SK-N-SH treated with all-trans-retinoic acid at 6 μM for 48 hours (cell line): ENCODE measurements around the gene LIN9.

ENCODE experiments used
- ATAC-seq: fragments of 200-7000 bp; cut with Tn5 transposase; 3 replicates; pipeline ENCODE4 v1.9.1; 2020; ENCODE audit warnings: mild to moderate bottlenecking, moderate library complexity
- ARNTL ChIP-seq: fragments of 450-650 bp; formaldehyde crosslinking; IDR thresholded peaks from 2 replicates; pipeline ENCODE4 v1.5.0; 2020; ENCODE audit warnings: low read depth, mild to moderate bottlenecking, moderate library complexity, borderline replicate concordance
- BACH2 ChIP-seq: fragments of 250-450 bp; sonication (Bioruptor Pico); IDR thresholded peaks from 2 replicates; pipeline ENCODE4 v1.9.0; 2021; ENCODE audit warnings: mild to moderate bottlenecking, borderline replicate concordance
- CSDC2 ChIP-seq: fragments of 250-450 bp; sonication (Bioruptor Pico); IDR thresholded peaks from 2 replicates; pipeline ENCODE4 v1.5.0; 2020; ENCODE audit warnings: mild to moderate bottlenecking, moderate library complexity
- ESRRG ChIP-seq: fragments of 250-450 bp; sonication (Bioruptor Pico); IDR thresholded peaks from 2 replicates; pipeline ENCODE4 v1.6.1; 2021; ENCODE audit warnings: mild to moderate bottlenecking
- GLIS3 ChIP-seq: fragments of 250-450 bp; sonication (Bioruptor Pico); IDR thresholded peaks from 2 replicates; pipeline ENCODE4 v1.5.0; 2020; ENCODE audit warnings: mild to moderate bottlenecking, moderate library complexity
- ISL1 ChIP-seq: fragments of 250-450 bp; sonication (Bioruptor Pico); IDR thresholded peaks from 2 replicates; pipeline ENCODE4 v2.1.2; 2022; ENCODE audit warnings: mild to moderate bottlenecking, moderate library complexity
- RARB ChIP-seq: fragments of 250-450 bp; sonication (Bioruptor Pico); IDR thresholded peaks from 2 replicates; pipeline ENCODE4 v1.8.0; 2021; ENCODE audit warnings: mild to moderate bottlenecking, moderate library complexity
- SNAI2 ChIP-seq: fragments of 250-450 bp; sonication (Bioruptor Pico); IDR thresholded peaks from 2 replicates; pipeline ENCODE4 v1.5.0; 2020; ENCODE audit warnings: mild to moderate bottlenecking, moderate library complexity
- TCF4 ChIP-seq: fragments of 250-450 bp; sonication (Bioruptor Pico); IDR thresholded peaks from 2 replicates; pipeline ENCODE4 v1.8.0; 2021; ENCODE audit warnings: mild to moderate bottlenecking, moderate library complexity, borderline replicate concordance
- TOX ChIP-seq: fragments of 250-450 bp; sonication (Bioruptor Pico); IDR thresholded peaks from 2 replicates; pipeline ENCODE4 v1.8.0; 2021; ENCODE audit warnings: mild to moderate bottlenecking, moderate library complexity, borderline replicate concordance
- ZC3H10 ChIP-seq: fragments of 250-450 bp; sonication (Bioruptor Pico); IDR thresholded peaks from 2 replicates; pipeline ENCODE4 v1.5.1; 2021; ENCODE audit warnings: mild to moderate bottlenecking, moderate library complexity
- ZFP3 ChIP-seq: fragments of 250-450 bp; sonication (Bioruptor Pico); IDR thresholded peaks from 2 replicates; pipeline ENCODE4 v1.5.0; 2020; ENCODE audit warnings: mild to moderate bottlenecking, moderate library complexity
- ZFP30 ChIP-seq: fragments of 450-650 bp; formaldehyde crosslinking; IDR thresholded peaks from 2 replicates; pipeline ENCODE4 v1.5.0; 2022; ENCODE audit warnings: mild to moderate bottlenecking, moderate library complexity
- ZNF70 ChIP-seq: fragments of 450-650 bp; formaldehyde crosslinking; IDR thresholded peaks from 2 replicates; pipeline ENCODE4 v1.5.0; 2020; ENCODE audit warnings: mild to moderate bottlenecking, moderate library complexity
- ZNF8 ChIP-seq: fragments of 450-650 bp; formaldehyde crosslinking; IDR thresholded peaks from 2 replicates; pipeline ENCODE4 v1.5.0; 2020; ENCODE audit warnings: mild to moderate bottlenecking, moderate library complexity
- TF ChIP-seq, protein P1 (sequence below): fragments of 250-450 bp; sonication (Bioruptor Pico); IDR thresholded peaks from 2 replicates; pipeline ENCODE4 v1.8.0; 2020; ENCODE audit warnings: mild to moderate bottlenecking, moderate library complexity, borderline replicate concordance
- TF ChIP-seq, protein P2 (sequence below): fragments of 250-450 bp; sonication (Bioruptor Pico); IDR thresholded peaks from 2 replicates; pipeline ENCODE4 v1.5.0; 2020; ENCODE audit warnings: mild to moderate bottlenecking, moderate library complexity
- TF ChIP-seq, protein P3 (sequence below): fragments of 250-450 bp; sonication (Bioruptor Pico); IDR thresholded peaks from 2 replicates; pipeline ENCODE4 v1.5.1; 2020; ENCODE audit warnings: low read depth, mild to moderate bottlenecking, moderate library complexity
- TF ChIP-seq, protein P4 (sequence below): fragments of 250-450 bp; sonication (Bioruptor Pico); IDR thresholded peaks from 2 replicates; pipeline ENCODE4 v1.5.1; 2021; ENCODE audit warnings: mild to moderate bottlenecking, moderate library complexity

Gene LIN9

DNA sequence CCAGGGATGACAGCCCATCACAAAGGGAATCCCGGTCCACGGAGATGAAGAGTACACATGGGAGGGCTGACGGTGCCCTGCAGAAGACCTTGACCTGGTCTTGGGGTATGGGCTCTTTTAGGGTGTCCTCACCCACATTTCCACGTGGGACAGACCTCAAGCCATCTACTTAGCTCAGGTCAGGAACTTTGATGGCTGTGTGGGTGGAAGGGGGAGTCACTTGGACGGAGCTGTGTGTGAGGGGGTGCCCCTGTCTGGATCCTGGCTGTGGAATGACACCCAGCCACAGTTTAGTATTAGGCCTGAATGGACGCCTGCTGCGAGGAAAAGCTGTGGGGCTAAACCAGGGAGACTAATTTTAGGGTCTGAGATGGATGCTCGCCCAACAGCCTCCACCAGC is 96.4 kb downstream of the LIN9 start:
- TF ChIP-seq ZNF70 (CRISPR knock-in tag), result no peak
- TF ChIP-seq, protein P1, sequence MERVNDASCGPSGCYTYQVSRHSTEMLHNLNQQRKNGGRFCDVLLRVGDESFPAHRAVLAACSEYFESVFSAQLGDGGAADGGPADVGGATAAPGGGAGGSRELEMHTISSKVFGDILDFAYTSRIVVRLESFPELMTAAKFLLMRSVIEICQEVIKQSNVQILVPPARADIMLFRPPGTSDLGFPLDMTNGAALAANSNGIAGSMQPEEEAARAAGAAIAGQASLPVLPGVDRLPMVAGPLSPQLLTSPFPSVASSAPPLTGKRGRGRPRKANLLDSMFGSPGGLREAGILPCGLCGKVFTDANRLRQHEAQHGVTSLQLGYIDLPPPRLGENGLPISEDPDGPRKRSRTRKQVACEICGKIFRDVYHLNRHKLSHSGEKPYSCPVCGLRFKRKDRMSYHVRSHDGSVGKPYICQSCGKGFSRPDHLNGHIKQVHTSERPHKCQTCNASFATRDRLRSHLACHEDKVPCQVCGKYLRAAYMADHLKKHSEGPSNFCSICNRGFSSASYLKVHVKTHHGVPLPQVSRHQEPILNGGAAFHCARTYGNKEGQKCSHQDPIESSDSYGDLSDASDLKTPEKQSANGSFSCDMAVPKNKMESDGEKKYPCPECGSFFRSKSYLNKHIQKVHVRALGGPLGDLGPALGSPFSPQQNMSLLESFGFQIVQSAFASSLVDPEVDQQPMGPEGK (CRISPR knock-in tag), result no peak
- TF ChIP-seq BACH2 (CRISPR knock-in tag), result no peak
- TF ChIP-seq, protein P2, sequence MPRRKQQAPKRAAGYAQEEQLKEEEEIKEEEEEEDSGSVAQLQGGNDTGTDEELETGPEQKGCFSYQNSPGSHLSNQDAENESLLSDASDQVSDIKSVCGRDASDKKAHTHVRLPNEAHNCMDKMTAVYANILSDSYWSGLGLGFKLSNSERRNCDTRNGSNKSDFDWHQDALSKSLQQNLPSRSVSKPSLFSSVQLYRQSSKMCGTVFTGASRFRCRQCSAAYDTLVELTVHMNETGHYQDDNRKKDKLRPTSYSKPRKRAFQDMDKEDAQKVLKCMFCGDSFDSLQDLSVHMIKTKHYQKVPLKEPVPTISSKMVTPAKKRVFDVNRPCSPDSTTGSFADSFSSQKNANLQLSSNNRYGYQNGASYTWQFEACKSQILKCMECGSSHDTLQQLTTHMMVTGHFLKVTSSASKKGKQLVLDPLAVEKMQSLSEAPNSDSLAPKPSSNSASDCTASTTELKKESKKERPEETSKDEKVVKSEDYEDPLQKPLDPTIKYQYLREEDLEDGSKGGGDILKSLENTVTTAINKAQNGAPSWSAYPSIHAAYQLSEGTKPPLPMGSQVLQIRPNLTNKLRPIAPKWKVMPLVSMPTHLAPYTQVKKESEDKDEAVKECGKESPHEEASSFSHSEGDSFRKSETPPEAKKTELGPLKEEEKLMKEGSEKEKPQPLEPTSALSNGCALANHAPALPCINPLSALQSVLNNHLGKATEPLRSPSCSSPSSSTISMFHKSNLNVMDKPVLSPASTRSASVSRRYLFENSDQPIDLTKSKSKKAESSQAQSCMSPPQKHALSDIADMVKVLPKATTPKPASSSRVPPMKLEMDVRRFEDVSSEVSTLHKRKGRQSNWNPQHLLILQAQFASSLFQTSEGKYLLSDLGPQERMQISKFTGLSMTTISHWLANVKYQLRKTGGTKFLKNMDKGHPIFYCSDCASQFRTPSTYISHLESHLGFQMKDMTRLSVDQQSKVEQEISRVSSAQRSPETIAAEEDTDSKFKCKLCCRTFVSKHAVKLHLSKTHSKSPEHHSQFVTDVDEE (CRISPR knock-in tag), result no peak
- no peak for TF ChIP-seq ARNTL (CRISPR knock-in tag)
- TF ChIP-seq GLIS3 (CRISPR knock-in tag), result no peak
- TF ChIP-seq ISL1 (CRISPR knock-in tag), result no peak
- no peak for TF ChIP-seq RARB (CRISPR knock-in tag)
- TF ChIP-seq, all 23 proteins: peak for 0
- ATAC-seq, result no peak

DNA sequence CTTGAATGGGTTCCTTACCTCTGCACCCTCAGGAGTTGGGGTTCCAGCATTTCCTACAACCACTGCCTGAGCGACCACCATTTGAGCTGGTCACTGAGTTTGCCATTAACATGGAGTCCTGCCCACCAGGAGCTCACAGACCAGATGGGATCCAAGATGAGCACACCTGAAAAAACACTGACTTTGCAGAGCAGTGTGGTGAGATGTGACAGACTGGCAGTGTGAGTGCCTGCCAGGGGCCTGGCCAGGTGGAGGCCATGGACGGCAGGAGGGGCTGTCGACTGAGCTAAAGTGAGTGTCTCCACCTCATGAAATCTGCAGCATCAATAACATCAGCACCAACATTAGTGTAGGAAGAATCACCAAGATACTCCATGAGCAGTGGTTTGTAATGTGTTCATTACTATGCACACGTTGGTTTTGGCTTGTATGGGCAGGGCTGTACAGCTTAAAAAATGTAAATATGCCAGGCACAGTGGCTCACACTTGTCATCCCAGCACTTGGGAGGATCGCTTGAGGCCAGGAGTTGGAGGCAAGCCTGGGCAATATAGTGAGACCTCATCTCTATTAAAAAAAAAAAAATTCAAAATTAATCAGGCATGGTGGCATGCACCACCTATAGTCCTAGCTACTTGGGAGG is 97.7 kb downstream of the LIN9 start:
- TF ChIP-seq TOX (CRISPR knock-in tag) (no peak), ZFP3 (CRISPR knock-in tag) (no peak), SNAI2 (CRISPR knock-in tag) (no peak)
- TF ChIP-seq, protein P3, sequence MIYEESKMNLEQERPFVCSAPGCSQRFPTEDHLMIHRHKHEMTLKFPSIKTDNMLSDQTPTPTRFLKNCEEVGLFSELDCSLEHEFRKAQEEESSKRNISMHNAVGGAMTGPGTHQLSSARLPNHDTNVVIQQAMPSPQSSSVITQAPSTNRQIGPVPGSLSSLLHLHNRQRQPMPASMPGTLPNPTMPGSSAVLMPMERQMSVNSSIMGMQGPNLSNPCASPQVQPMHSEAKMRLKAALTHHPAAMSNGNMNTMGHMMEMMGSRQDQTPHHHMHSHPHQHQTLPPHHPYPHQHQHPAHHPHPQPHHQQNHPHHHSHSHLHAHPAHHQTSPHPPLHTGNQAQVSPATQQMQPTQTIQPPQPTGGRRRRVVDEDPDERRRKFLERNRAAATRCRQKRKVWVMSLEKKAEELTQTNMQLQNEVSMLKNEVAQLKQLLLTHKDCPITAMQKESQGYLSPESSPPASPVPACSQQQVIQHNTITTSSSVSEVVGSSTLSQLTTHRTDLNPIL (CRISPR knock-in tag), result no peak
- ATAC-seq, result no peak

DNA sequence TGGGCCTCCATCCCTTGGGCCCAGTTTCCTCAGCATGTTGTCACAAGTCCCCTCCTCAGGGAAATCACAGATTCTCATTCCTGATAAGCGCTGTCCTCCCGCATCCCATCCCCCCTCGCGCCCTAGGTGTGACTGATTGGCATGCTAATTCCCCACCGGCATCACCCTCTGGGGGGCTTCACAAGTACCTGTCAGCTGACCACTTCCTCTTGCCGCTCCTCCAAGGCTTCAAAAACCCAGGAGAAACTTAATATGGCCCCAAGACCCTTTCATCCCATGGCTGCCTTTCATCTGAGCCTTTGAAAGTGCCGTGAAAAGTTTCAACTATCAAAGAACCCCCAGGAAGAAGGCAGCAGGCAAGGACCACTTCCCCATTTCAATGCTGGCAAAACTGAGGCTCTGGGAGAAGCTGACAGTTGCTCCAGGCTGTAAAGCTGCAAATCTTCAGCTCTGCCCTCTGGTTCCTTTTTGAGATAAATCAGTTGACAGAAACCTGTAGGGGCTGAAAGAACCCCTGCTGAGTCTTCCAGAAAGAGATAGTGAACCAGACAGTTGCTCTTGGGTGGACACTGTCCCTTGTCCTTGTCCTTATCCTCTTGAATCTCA is 98.3 kb downstream of the LIN9 start:
- no peak for TF ChIP-seq ZFP30 (CRISPR knock-in tag)
- no peak for TF ChIP-seq ZNF8 (CRISPR knock-in tag)
- no peak for TF ChIP-seq ZNF70 (CRISPR knock-in tag)
- no peak for TF ChIP-seq TOX (CRISPR knock-in tag)
- no peak for TF ChIP-seq CSDC2
- no peak for TF ChIP-seq ISL1 (CRISPR knock-in tag)
- no peak for TF ChIP-seq ZC3H10 (CRISPR knock-in tag)
- TF ChIP-seq, protein P1 (CRISPR knock-in tag), result no peak
- TF ChIP-seq GLIS3 (CRISPR knock-in tag), result no peak
- TF ChIP-seq, protein P4, sequence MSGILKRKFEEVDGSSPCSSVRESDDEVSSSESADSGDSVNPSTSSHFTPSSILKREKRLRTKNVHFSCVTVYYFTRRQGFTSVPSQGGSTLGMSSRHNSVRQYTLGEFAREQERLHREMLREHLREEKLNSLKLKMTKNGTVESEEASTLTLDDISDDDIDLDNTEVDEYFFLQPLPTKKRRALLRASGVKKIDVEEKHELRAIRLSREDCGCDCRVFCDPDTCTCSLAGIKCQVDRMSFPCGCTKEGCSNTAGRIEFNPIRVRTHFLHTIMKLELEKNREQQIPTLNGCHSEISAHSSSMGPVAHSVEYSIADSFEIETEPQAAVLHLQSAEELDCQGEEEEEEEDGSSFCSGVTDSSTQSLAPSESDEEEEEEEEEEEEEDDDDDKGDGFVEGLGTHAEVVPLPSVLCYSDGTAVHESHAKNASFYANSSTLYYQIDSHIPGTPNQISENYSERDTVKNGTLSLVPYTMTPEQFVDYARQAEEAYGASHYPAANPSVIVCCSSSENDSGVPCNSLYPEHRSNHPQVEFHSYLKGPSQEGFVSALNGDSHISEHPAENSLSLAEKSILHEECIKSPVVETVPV, result no peak
- TF ChIP-seq SNAI2 (CRISPR knock-in tag), result no peak
- TF ChIP-seq ESRRG (CRISPR knock-in tag), result no peak
- TF ChIP-seq, protein P2 (CRISPR knock-in tag), result no peak
- TF ChIP-seq TCF4 (CRISPR knock-in tag), result no peak
- TF ChIP-seq, all 23 proteins: peak for 0
- ATAC-seq, result no peak
